Stimulated activated CD4-positive, alpha-beta T cell treated with anti-CD3 and anti-CD28 coated beads, Interleukin-12 subunit alpha, Interleukin-12 subunit beta, amount 100 ng/mL, for 48 hours (primary cell): Measurements from ENCODE around the gene HMHB1.

Experiments
- DNase-seq, 3 donors: peaks; one replicate each; pipeline ENCODE4 v3.0.0-alpha.2; 2020; ENCODE audit warnings: low read depth in 2 of 3, low spot score in 1 of 3

HMHB1 gene

GRCh38 chr5:143865426-143866025 is 53.6 kb downstream of the HMHB1 start:
- no peak for DNase-seq
